H54 (cell line): ENCODE results near the gene METTL23.
"Not testable (repeated sequence)": the region's sequence is repeated elsewhere in the genome, so short reads cannot be mapped to it uniquely, and the experiment has no call there.

Experiments used
- DNase-seq: peaks from one replicate; pipeline ENCODE4 v3.0.0; 2011; ENCODE audit warnings: low spot score, mixed read lengths; ENCODE audit not compliant: insufficient read length
- FAIRE-seq: peaks from 3 replicates; lab custom pipeline; 2011; peaks lifted over from hg19 to GRCh38; lab: Jason Lieb, UNC
- POLR2A ChIP-seq: IDR thresholded peaks from 2 replicates; pipeline ENCODE4 v1.6.1; 2011; ENCODE audit warnings: low read depth, mild to moderate bottlenecking, low read length

The METTL23 gene

DNA sequence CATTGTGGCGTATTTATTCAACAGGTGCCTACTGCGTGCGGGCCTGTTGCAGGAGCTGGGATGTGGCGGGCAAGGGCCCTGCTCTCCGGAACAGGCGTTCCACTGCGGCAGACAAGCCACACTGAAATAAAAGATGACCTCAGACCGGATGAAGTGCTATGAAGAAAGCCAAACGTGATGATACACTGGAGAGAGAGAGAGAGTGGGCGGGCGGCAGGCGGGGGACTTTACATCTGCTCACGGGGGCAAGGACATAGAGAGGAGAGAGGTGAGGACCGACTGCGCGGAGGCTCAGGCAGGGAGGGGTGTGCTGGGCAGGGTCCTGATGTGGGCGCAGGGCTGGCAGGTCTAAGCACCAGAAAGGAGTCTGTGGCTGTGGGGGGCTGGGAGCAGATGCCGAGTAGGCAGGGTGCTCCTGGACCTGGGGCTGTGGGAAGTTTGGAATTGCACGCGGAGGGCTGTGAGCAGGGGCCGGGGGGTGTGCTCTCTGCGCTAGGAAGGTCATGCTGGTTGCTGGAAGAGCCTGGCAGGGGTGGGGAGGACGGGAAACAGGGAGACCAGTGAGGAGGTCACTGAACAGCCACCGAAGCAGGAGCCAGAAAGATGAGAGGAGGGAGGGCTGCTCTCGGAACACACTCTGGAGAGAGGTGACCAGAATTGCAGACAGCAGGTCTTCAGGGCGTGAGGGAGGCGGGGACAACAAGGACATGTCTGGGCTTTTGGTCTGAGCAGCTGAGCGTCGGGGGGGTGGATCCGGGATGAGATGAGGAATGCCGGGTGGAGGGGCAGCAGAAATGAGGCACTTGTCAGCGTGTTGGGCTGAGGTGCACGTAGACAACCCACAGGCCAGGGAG lies 25.8 kb upstream of the METTL23 start:
- no peak for FAIRE-seq
- no peak for TF ChIP-seq POLR2A
- DNase-seq: no peak

DNA sequence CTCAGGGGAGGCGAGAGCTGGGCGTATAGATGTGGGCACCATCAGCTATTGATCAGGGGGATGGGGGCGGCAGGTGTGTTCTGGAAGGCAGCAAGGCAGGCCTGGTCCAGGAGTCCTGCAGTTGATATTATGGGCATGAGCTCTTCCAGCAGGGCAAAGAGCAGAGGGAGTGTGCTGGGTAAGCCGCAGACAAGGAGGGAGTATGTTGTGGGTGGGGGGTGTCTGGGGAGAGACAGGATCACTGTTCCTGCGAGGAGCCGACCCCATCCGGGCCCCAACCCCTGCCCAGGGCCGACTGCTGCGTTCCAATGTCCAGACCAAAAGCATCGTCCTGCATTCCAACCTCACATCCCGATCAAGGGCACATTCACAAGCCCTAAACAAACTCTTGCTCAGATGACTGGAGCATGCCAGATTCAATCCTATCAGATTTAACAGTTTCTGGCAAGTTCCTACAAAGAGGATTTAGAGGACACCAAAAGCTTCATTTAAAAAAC lies 25.1 kb upstream of the METTL23 start:
- TF ChIP-seq POLR2A: no peak
- DNase-seq: no peak
- FAIRE-seq: no peak

- DNase-seq (no peak), FAIRE-seq (no peak)
- no peak for TF ChIP-seq POLR2A
Observed at GRCh38 chr17:76702076-76702475, 24.6 kb upstream of the METTL23 start.

- DNase-seq (no peak), FAIRE-seq (no peak)
- TF ChIP-seq POLR2A: no peak
Observed at GRCh38 chr17:76702941-76703637, 23.6 kb upstream of the METTL23 start.

GRCh38 chr17:76704805-76705204 lies 21.8 kb upstream of the METTL23 start:
- no peak for FAIRE-seq
- no peak for TF ChIP-seq POLR2A

DNA sequence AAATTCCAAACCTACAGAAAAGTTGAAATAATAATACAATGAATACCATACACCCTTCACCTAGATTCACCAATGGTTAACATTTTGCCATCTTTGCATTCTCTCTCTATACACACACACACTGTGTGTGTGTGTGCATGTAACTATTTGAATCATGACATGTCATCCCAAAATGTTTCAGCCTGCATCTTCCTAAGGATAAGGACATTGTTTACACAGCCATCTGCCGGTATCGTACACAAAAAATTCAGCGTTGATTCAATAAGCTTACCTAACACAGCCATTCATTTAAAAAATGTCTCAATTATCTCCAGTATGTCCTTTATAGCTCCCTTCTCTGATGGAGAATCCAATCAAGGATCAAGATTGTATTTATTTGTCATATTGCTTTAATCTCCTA lies 19.8 kb upstream of the METTL23 start:
- no peak for FAIRE-seq
- no peak for DNase-seq
- no peak for TF ChIP-seq POLR2A

More at GRCh38 chr17:76704805-76705204, 21.8 kb upstream of the METTL23 start:
- DNase-seq: no peak

DNA sequence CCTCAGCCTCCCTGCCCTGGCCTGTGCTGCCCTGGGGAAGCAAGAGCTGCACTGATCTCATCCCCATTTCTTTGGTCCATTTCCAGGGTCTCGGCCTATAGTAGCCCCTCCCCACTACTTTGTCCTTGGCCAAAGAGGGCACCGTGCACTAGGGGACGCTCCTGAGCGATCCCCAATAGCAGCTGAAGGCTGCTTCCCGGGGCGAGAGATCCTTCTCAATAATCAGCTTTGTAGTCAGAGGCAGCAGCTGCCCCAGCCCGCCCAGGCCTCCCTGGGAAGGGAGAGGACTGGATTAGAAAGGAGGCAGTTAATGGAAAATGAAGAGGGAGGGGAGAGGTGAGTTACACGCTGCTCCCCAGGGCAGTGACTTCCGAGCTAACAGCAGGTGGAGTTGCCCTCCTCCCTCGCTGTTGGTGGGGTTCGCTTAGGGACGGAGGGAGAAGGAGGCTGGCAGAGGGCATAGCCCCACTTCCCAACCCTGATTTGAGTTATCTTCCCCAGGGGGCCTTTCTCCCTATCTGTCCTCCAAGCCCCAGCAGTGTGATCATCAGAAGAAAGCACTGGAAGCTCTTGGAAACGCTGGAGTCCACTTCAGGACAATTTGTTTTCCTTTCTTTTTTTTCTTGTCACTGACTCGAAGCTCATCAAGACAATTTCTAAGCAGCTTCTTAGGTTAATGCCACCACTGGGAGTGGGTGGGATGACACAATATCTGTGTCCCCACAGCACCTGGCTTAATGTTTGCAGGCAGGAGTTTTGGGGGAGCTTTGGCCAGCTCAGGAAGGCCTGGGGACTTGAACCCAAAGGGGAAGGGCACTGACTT lies 18.4 kb upstream of the METTL23 start:
- no peak for FAIRE-seq
- TF ChIP-seq POLR2A: no peak

DNA sequence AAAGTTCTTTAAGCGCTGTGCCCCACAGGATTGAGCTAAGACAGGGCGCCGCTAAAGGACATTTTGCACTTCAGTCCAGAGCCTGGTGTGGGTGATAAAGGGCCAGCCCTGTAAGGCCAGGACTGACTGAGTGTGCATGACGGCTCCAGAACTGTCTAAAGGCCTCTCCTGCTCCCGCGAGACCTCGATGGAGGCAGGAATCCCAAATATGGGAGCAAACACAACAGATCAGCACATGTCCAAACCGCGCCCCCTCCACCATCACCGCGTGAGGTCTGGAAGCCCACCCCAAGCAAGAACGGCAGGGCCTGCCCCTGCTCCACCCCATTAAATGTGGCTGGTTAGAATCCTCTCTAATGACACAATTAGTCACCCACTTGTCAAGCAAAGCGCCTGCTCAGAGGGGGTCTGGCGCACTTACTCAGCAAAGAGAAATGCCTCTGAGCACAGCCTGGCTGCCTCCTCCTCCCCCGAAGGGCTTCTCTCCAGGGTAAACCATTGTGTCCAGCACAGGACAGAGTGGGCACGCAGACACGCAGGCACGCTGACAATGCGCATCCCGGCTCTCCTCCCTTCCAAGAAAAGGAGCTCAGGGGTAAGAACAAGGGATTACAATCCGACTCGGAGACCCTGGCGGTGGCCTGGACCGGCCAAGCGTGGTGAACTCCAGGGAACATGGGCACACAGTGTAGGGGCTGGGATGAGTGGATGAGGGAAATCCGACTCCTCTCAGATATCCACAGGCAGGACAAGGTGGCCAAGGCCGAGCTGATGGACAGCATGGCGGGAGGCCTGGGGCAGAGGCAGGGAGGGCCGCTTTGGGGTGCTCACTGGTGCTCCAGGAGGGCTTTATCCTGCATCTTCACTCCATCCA lies 17.3 kb upstream of the METTL23 start:
- peak; percentile 94 for DNase-seq
- peak; percentile 84 for TF ChIP-seq POLR2A
- no peak for FAIRE-seq

More for the DNA sequence above, 18.4 kb upstream of the METTL23 start:
- DNase-seq: no peak

GRCh38 chr17:76709951-76710862 lies 16.4 kb upstream of the METTL23 start:
- not testable (repeated sequence) for DNase-seq, FAIRE-seq

GRCh38 chr17:76710863-76711611 lies 15.6 kb upstream of the METTL23 start, which contains the start of gene MXRA7:
Gene MXRA7 (minus strand): TSS chr17:76710965. CDS start chr17:76710946, 19 bp downstream.
- DNase-seq (peak; percentile 86), FAIRE-seq (no peak)
- TF ChIP-seq POLR2A: peak; percentile 81

DNA sequence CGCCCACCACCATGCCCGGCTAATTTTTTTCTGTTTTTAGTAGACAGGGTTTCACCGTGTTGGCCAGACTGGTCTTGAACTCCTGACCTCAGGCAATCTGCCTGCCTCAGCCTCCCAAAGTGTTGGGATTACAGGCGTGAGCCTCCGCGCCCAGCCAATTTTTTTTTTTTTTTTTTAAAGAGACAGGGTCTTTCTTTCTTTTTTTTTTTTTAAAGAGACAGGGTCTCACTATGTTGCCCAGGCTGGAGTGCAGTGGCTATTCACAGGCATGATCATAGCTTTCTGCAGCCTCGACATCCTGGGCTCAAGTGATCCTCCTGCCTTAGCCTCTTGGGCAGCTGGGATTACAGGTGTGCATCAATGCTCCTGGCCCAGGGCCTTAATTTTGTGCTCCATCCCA lies 14.3 kb upstream of the METTL23 start:
- not testable (repeated sequence) for FAIRE-seq

More for the DNA sequence above, 14.3 kb upstream of the METTL23 start:
- not testable (repeated sequence) for DNase-seq
